ENCODE data around the gene SDK1.

- TF ChIP-seq POLR2A (IDR thresholded peaks at IDR 0.05) (no peak), CTCF (IDR thresholded peaks at IDR 0.05) (no peak)
Measured at GRCh38 chr7:4288791-4289394, 987.8 kb downstream of the SDK1 start.

Data from body of pancreas (tissue), 4 donors.